ENCODE measurements around the gene FLOT1. TPM values are rescaled to one million over a fixed set of nuclear protein-coding genes. Genes with fewer than 3 reads are reported as not detected.

The FLOT1 gene
- total RNA-seq, 1 experiment from 2014 or later: 111 TPM

DNA sequence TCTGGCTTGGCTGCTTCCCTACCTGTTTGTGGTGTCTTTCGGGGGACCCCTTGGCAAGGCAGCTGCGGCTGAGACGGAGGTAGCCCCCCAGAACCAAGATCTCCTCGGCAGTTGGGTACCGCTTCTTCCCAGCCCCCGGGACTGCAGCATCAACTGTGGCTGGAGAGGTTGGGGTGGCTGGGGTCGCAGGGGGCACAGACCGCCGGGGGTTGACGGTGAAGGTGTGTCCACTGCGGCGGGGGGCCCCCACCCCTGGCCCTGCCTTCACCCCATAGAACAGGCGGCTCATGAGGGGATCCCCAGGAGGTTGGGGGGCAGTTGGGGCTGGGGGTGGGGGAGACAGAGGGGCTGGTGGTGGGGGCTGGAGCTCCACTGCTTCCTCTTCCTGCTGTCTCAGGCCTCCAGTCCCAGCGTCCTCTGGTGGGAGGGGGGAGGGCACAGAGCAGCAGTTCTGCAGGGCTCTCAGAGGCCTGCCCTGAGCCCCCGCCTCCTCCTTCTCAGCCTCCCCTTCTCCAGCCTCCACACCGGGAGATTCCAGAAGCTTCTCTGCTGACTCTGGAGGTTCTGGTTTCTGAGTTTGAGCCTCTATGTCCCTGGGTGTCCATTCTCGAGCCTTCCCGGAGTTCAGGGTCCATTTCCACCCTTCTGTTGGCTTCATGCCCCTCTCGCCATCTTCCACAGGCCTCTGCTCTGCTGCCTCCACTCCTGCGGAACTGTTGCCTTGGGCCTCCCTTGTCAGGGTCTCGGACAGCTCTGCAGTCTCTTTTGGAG lies 57.9 kb downstream of the FLOT1 start:
- Histone ChIP-seq H3K18ac (ENCODE audit: insufficient read length, low read depth, low read length) (no peak overlapping the region), H3K9ac (ENCODE audit: extremely low read depth, insufficient read length, low read length) (no peak overlapping the region), H2BK5ac (ENCODE audit: insufficient read length, low read length) (no peak overlapping the region), H4K91ac (ENCODE audit: insufficient read length, low read depth, low read length) (no peak overlapping the region), H2AFZ (ENCODE audit: low read length) (no peak overlapping the region), H3K4ac (ENCODE audit: low read depth, low read length) (no peak overlapping the region), H2BK15ac (ENCODE audit: low read depth, low read length) (no peak overlapping the region), H2AK5ac (ENCODE audit: insufficient read length, low read length) (no peak overlapping the region), H2BK120ac (ENCODE audit: low read depth, low read length, poor library complexity, severe bottlenecking) (no peak overlapping the region), H3K14ac (ENCODE audit: insufficient read depth, low read length) (no peak overlapping the region; the same call in 1 of the 2 replicates), H3T11ph (ENCODE audit: low read length) (no peak overlapping the region), H3K79me2 (ENCODE audit: insufficient read depth, low read length) (peaks cover 2% of the 10 kb centered on the region; the same call in 1 of the 2 replicates), H3K4me2 (ENCODE audit: insufficient read depth, insufficient read length, low read length) (peak overlapping the region; percentile 40), H4K8ac (replicated peaks; ENCODE audit: insufficient read length, low read depth, low read length) (no peak overlapping the region), H3K27ac (ENCODE audit: insufficient read length, low read depth, low read length) (no peak overlapping the region), H3K23ac (ENCODE audit: insufficient read length, low read depth, low read length) (no peak overlapping the region), H3K23me2 (ENCODE audit: insufficient read length, low read depth, low read length, poor library complexity, severe bottlenecking) (peaks cover 22% of the 10 kb centered on the region), H2BK20ac (ENCODE audit: low read depth, low read length, poor library complexity, severe bottlenecking) (no peak overlapping the region), H3K56ac (ENCODE audit: insufficient read length, low read depth, low read length) (no peak overlapping the region), H4K5ac (ENCODE audit: insufficient read length, low read depth, low read length) (no peak overlapping the region), H3K27me3 (ENCODE audit: insufficient read depth, low read length) (no peaks in the 10 kb centered on the region), H4K20me1 (ENCODE audit: control insufficient read depth, insufficient read depth, insufficient read length) (no peaks in the 10 kb centered on the region), H3K9me3 (ENCODE audit: control insufficient read depth, low read depth, low read length) (no peaks in the 10 kb centered on the region), H3K79me1 (ENCODE audit: insufficient read depth, low read depth, low read length, poor library complexity, severe bottlenecking) (no peaks in the 10 kb centered on the region), H3K4me1 (ENCODE audit: insufficient read depth, low read length) (peaks cover 14% of the 10 kb centered on the region; the same call in 1 of the 2 replicates), H2BK12ac (ENCODE audit: insufficient read length, low read depth, low read length) (no peak overlapping the region)
- DNase-seq: no peak
- Mint-ChIP-seq H3K36me3 (ENCODE audit: insufficient read depth in 1 of 3, low read depth in 3 of 3) (peaks cover 7 to 27% (median 18%) of the 10 kb centered on the region in 3 experiments; a peak in 6 of 7 replicates), H3K27ac (peak overlapping the region in 1 of 3 experiments; percentile 14; a peak in 3 of 7 replicates), H3K4me1 (peaks cover 68 to 72% of the 10 kb centered on the region in 2 experiments), H3K4me3 (peak overlapping the region; percentile 35 to 88), H3K27me3 (ENCODE audit: low read depth) (peaks cover 3% of the 10 kb centered on the region; the same call in 1 of the 2 replicates), H3K9me3 (no peaks in the 10 kb centered on the region; a peak in 1 of 5 replicates)
- WGBS (ENCODE audit: extremely low coverage, insufficient read length, low lambda C conversion rate): no CpG with 5 or more reads among the region's 21 CpGs
- no peak for TF ChIP-seq CTCF (conservative IDR thresholded peaks at IDR 0.05)

Data from H9 (cell line).